Effector CD8-positive, alpha-beta T cell (primary cell): ENCODE data around the gene AKR7A3.
"Not testable (repeated sequence)": the region's sequence is repeated elsewhere in the genome, so short reads cannot be mapped to it uniquely, and the experiment has no call there.

ENCODE experiments used
- DNase-seq: peaks from one replicate; lab custom pipeline; 2025; lab: John Stamatoyannopoulos, UW

AKR7A3 gene

GRCh38 chr1:19289244-19289643 is 674 bp upstream of the AKR7A3 start:
- DNase-seq, result no peak

- DNase-seq, result no peak
Measured at GRCh38 chr1:19287436-19288185, 959 bp downstream of the AKR7A3 start.

- DNase-seq, result not testable (repeated sequence)
Measured at GRCh38 chr1:19285807-19286206, 2.8 kb downstream of the AKR7A3 start.

GRCh38 chr1:19285366-19285765 is 3.2 kb downstream of the AKR7A3 start:
- DNase-seq, result not testable (repeated sequence)

- DNase-seq, result no peak
Measured at GRCh38 chr1:19284881-19285280, 3.7 kb downstream of the AKR7A3 start.

- no peak for DNase-seq
Measured at GRCh38 chr1:19283891-19284290, 4.7 kb downstream of the AKR7A3 start.

GRCh38 chr1:19274636-19275035 is 13.9 kb downstream of the AKR7A3 start:
- DNase-seq, result no peak

GRCh38 chr1:19273844-19274531 is 14.6 kb downstream of the AKR7A3 start:
- not testable (repeated sequence) for DNase-seq

GRCh38 chr1:19273106-19273843 is 15.3 kb downstream of the AKR7A3 start:
- DNase-seq, result no peak

GRCh38 chr1:19272064-19272463 is 16.5 kb downstream of the AKR7A3 start:
- DNase-seq, result no peak

GRCh38 chr1:19270343-19270730 is 18.2 kb downstream of the AKR7A3 start:
- not testable (repeated sequence) for DNase-seq

- not testable (repeated sequence) for DNase-seq
Measured at GRCh38 chr1:19269427-19270342, 18.9 kb downstream of the AKR7A3 start.

- DNase-seq, result no peak
Measured at GRCh38 chr1:19268445-19268844, 20.1 kb downstream of the AKR7A3 start.

- no peak for DNase-seq
Measured at GRCh38 chr1:19262744-19263143, 25.8 kb downstream of the AKR7A3 start.

- DNase-seq, result no peak
Measured at GRCh38 chr1:19262047-19262446, 26.5 kb downstream of the AKR7A3 start.

- DNase-seq, result no peak
Measured at GRCh38 chr1:19260211-19261138, 28.1 kb downstream of the AKR7A3 start.

GRCh38 chr1:19258353-19258752 is 30.2 kb downstream of the AKR7A3 start:
- no peak for DNase-seq

GRCh38 chr1:19257178-19257914 is 31.2 kb downstream of the AKR7A3 start:
- DNase-seq, result no peak

- not testable (repeated sequence) for DNase-seq
Measured at GRCh38 chr1:19256301-19256700, 32.3 kb downstream of the AKR7A3 start.

- no peak for DNase-seq
Measured at GRCh38 chr1:19255288-19255687, 33.3 kb downstream of the AKR7A3 start.
